Activated CD4-positive, alpha-beta T cell treated with anti-CD3 and anti-CD28 coated beads, Interleukin-10, Interleukin-2, amounts not matched to agents 100 ng/mL and 50 ng/mL, durations not matched to agents 16 hours and 8 hours (primary cell): ENCODE results near the gene ANKRD24.
"Not testable (repeated sequence)": the region's sequence is repeated elsewhere in the genome, so short reads cannot be mapped to it uniquely, and the experiment has no call there.

Source experiments
- DNase-seq: peaks from one replicate; pipeline ENCODE4 v3.0.0-alpha.2; 2020

Gene ANKRD24

DNA sequence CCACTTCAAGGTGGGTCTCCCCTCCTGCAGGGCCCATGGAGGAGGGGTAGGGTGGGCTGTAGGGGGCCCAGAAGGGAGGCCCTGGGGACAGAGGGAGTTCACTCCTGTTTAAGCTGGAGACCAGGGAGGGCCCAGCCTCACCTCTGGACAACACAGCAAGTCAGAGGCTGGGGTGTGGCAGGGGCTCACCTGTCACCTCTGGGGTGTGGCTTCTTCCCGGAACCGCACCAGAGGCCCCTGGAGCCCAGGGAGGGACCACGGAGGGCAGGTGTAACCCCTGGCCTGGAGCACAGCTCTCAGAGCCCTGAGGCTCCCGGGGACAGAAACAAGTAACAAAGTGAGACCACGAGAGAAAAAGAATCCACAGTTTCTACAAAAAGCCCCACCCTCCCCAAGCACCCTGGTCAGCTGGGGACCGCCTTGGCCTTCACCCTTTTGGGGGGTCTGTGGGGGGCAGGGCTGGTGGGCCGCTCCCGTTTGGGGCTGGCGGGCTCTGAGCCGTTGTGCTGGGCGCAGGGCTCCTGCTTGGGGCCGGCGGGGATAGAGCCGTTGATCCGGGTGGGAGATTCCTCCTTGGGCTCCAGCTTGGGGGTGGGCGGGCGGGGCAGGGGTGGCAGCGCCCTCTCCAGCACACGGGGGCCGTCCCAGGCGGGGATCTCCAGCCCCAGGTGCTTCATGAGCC lies 8.1 kb upstream of the ANKRD24 start:
- no peak for DNase-seq

DNA sequence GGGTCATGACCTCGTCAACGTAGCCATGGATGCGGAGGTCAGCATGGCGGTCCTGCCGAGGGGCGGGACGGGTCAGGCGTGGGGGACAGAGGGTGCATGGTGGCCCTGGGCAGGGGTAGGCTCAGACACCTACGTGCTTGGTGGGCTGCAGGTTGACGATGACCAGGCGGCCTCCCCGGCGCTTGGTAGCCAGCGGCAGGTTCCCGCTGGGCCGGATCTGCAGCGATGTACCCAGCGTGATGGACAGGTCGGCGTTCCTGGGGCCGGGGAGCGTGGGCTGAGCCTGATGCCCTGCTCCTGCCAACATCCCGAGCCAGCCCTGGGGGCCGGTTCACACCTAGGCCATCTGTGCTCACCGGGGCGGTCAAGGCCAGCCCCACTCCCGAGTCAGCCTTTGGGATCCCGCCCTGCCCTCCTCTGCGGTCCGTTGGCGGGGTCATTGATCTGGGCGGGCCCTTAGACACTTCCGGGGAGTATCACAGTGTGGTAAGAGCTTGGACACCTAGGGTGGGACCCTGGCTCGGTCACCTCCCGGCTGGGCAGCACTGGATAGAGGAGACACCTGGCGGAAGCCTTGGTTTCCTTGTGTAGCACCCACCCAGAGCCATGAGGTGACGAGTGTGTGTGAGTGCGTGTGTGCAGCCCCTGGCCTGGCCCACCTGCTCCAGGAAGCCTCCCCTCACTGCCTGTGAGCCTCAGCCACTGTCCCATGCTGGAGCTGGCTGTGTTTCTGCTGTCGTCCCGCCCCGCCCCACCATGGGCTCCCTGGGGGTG lies 7.4 kb upstream of the ANKRD24 start:
- DNase-seq, result no peak

DNA sequence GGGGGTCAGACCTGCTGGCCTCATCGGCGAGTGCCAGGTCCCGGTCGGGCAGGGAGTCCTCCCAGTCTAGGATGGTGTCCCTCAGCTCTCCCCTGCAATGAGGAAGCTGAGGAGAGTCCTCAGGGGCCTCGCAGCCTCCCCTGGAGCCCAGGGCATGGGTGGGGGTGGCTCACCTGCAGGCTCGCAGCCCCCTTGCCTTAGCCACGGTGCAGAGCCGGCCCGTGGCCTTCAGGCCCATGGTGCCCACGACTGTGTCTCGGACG lies 6.9 kb upstream of the ANKRD24 start:
- no peak for DNase-seq

DNA sequence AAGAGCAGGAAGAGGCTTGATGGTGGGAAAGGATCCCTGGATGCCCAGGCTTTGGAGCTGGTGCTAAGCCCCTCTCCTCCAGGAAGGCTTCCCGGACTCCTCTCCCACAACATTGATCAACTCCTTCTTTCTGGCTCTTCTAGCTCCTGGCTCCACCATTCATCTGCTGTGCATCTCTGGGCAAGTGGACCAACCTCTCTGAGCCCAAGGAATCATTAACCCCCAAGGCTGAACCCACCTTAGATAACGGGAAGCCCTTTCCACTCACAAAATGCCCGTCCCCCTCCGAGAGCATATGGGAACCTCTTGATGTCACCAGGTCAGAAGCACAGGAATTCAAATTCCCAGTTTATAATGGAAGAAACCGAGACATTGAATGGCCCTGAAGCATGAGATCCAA lies 5.3 kb upstream of the ANKRD24 start:
- no peak for DNase-seq

DNA sequence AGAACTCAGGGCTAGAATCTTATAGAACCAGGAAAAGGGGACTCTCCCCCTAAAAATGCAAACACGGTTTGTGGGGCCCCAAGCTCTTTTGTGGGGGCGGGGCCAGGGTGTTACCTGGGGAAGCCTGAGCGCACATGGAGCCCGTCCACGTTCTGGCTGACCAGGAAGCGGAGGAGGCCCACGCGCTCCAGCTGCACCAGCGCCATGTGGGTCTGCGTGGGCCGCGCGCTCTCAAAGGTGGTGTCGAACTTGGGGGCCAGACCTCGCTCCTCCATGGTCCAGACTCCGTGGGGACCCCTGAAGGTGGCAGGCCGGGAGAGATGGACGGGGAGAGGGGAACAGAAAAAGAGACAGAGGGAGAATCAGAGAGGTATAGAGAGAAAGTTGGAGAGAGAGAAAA lies 3.5 kb upstream of the ANKRD24 start:
- DNase-seq, result no peak

DNA sequence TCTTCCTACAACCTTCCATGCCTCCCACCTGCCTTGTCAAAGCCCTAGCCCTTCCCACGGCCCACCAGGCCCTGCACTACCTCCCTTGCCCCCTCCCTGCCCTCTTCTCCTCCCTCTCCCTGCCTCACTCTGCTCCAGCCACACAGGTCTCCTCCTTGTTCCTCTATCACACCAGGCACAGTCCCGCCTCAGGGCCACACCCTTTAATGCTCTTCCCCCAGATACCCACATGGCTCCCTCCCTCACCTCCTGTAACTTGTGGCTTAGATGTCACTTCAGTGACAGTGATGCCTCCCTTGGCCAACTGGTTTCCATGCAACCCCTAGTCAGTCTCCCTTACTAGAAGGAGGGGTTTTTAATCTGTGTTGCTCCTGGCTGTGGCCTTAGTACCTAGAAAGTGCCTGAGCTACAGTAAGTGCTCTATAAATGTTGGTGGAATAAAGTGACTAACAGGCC lies 1.4 kb upstream of the ANKRD24 start:
- DNase-seq, result no peak

DNA sequence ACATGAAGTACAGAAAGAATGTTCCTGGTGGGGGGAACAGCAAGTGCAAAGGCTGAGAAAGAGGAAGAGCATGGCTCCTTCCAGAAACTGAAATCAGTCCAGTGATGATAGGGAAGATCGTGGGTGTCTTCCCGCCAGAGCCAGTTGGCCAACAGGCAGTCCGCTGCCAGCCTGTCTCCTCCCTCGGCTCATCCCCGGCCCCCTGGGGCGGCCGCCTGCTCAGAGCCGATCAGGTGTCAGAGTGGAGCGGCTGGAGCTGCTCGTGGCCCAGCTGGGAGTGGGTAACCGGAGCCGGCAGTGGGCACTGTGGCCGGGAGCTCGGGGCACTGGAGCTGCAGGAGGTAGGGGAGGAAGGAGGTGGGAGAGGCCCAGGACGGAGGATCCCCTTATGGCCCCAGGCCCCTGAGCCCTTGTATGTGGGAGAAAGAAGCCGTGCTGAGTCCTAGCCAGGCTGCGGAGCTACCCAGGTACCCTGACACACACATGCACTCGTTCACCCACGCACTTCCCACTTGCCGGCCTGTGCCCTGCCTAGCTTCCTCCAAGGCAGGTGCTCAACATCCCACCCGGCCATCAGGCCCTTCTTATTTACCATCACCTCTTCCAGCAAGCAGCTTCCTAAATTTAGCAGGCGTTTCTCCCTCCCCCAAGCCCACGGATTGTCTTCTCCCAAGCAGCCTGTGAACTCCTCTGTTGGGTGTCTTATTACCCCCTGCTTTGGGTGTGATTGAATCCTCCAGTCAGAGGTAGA lies 1.7 kb downstream of the ANKRD24 start:
- DNase-seq, result no peak

DNA sequence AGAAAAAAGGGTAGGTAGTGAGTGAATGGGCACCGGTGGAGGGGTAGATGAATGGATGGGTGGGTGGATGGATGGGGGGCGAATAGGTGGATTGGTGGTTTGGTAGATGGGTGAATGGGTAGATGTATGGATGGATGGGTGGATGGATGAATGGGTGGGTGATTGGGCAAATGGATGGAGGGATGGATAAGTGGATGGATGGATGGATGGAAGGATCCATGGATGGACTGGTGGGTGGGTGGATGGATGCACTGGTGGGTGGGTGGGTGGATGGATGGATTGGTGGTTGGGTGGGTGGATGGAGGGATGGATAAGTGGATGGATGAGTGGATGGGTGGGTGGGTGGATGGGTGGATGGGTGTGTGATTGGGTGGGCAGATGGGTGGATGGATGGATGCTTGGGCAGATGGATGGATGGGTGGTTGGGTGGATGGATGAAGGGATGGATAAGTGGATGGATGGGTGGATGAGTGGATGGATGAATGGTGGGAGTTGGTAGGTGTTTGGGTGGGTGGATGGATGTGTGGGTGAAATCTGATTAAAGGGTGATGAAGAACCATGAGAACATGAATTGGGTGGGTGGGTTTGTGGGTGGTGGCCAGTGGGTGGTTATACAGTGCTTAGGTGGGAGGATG lies 2.3 kb downstream of the ANKRD24 start:
- DNase-seq, result no peak

DNA sequence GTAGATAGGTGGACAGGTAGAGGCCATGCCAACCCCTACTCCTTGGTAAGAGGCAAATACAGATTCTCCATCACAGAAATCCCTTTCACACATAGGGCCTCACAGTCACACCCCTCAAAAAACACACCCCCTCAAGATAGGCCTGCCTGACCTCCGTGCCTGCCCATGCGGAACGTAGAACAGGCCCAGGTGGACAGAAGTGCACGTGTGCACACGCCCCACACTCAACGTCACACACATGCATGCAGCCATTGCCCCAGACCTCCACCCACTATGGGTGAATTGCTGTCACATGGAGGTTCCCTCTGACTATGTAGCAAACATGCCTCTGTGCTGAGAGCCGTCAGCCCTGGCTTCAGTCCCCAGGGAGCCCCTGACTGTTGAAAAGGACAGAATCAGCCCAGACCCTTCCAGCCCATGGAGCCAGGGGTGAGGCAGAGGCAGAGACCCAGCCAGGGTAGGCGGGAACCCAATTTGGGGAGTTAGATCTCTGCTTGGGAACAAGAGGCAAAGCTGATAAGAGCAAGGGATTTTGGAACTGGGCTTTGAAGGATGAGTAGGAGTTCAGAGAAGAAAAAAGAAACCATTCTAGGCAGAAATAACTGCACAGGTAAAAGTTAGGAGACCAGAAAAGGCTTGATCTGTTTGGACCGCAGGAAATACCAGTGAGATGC lies 3.1 kb downstream of the ANKRD24 start:
- DNase-seq, result no peak

DNA sequence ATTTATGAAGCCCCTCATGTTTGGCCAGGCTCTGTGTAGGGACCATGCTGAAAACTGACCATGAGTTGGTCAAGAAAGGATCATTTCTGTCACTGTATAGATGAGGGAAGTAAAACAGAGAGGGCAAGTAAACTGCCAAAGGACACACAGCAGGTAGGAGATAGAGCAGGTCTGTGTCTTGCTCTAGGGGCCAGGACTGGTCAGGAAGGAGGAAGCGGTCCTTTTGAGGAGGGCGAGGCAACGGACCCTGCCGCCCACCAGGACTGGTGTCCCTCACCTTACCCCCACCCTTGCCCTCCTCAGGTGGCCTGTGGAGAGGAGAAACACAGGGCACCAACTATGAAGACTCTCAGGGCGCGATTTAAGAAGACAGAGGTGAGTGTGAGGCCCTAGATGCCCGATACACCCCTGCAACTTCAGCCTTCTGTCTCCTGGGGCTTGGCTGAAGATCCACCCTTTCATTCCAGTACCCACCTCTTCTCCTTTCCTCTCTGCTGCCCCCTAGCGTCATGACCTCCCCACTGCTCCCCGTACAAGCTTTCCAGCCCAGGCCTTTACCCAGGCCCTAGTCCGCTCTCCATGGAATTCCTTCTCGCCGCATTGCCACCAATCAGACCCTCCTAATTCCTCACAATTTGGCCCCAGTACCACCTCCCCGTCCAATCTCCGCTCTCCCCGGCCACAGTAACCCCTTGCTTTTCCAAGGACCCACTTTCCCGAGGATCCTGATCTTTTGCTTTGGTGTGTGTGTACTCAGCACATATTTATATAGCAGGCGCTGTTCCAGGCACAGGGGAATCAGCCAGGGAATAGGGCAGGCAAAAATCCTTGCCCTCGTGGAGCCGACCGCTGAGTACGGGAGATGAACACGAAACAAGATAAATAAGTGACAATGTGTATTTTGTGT lies 3.9 kb downstream of the ANKRD24 start:
- peak; percentile 82 for DNase-seq

DNA sequence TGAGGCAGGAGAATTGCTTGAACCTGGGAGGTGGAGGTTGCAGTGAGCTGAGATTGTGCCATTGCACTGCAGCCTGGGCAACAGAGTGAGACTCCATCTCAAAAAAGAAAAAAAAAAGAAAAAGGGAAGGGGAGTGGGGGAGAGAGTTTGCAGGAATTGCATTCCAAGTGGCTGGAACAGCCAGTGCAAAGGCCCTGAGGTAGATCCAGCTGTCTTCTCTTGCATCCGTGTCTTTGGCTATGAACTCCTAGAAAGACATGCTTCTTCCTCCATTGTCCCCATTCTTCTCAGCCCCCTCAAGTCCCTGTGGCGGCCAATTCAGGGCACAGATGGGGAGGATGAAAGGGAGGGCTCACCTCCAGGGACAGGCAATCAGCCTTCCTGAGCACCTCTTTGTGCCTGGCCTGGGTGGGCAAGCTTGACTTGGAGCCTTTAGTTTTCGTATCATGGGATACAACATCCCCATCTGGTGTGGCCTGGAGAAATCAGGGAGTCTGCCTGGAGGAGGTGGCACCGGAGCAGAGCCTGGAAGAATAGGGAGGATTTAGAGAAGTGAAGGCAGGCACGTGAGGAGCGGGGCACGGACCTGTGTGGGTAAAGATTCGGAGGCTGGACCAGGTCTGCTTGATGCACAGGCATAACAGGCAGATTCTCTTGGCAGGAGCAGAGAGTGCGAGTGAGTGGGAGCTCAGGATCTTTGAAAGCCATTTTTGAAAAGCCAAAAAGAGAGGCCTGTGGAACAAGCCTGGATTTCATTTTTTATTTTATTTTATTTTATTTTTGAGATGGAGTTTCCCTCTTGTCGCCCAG lies 5.0 kb downstream of the ANKRD24 start:
- no peak for DNase-seq

DNA sequence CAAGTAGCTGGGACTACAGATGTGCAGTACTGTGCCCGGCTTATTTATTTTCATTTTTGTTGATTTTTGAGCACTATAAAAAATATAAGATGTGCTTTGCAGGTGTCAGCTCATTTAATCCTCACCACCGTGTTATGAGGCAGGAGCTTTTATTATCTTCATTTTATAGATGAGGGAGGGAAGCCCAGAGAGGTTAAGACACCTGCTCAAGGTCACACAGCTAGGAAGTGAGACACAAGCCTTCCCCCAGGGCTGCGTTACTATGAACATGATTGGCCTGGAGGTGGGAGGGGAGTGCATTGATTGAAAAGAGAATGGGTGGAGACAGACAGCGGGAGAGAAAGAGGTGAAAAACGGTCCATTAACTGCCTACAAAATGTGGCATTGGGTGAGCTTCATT lies 7.2 kb downstream of the ANKRD24 start:
- no peak for DNase-seq

DNA sequence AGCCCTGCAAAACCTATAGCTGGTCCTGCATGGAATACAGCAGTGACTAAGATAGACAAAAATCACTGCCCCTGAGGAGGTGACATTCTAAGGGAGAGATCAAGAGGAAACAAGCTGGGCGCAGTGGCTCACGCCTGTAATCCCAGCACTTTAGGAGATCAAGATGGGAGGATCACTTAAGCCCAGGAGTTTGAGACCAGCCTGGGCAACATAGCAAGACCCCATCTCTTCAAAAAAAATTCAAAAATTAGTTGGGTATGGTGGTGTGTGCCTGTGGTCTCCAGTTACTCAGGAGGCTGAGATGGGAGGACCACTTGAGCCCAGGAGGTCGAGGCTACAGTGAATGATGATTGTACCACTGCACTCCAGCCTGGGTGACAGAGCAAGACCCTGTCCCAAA lies 10.0 kb downstream of the ANKRD24 start:
- not testable (repeated sequence) for DNase-seq

DNA sequence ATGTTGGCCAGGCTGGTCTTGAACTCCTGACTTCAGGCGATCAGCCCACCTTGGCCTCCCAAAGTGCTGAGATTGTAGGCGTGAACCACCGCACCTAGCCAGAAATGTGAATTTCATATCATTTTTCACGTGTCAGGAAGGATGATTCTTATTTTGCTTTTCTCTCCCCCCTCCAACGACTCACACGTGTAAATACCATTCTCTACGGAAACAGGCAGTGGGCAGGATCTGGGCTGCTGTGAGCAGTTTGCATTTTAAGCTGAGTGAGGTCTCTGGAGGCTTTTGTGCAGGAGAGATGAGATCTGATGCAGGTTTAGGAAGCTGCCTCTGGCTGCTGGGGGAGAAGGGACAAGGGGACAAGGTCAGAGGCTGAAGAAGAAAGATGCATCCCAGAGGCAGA lies 11.9 kb downstream of the ANKRD24 start:
- DNase-seq, result no peak

DNA sequence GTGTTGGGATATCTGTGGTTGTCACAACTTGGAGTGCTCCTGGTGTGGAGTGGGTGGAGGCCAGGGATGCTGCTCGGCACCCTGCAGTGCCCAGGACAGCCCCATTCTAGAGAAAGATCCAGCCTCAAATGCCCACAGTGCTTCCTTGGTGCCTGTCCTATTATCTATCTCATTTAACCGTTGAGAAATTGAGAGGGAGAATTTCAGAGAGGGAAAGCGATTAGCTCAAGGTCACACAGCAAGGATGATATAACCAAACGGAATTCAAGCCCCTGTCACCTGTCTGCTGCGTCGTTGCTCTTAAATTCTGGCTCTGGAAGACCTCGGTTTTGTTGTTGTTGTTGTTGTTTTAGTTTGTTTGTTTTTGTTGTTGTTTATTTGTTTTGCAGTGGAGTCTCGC lies 13.5 kb downstream of the ANKRD24 start:
- DNase-seq, result no peak

DNA sequence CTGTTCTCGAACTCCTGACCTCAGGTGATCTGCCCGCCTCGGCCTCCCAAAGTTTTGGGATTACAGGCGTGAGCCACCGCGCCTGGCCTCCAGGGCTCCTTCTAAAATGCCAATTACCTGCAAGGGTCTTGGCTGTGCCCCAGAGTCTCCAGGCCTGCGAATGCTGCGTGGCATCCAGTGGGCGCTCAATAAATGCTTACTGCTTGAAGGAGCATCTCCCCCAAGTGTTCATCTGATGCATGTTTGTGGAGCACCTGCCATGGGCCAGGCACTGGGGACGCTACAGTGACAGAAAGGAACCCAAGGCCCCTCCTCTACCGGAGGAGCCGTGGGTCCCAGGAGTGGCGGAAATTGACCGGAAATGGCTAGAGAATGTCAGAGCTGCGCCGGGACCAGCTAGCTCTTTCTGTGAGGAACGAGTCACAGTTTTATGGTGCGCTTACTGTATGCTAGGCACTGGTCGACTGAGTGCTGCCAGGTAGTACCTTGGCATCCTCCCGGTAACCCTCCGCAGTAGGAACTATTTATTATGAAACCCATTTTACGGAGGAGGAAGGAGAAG lies 14.2 kb downstream of the ANKRD24 start:
- DNase-seq, result no peak

DNA sequence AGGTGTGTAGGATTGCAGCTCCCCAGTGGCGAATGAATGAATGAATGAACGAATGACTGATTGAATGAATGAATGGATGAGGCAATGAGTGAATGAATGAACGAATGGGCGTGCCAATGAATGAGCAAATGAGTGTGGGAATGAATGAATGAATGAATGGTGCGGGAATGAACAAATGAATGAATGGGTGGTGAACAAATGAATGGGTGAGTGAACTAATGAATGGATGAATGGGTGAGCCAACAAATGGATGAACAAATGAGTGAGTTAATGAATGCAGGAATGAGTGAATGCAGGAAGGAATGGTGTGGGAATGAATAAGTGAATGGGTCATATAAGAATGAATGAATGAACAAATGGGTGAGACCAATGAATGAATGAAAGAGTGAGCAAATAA lies 14.7 kb downstream of the ANKRD24 start:
- no peak for DNase-seq

DNA sequence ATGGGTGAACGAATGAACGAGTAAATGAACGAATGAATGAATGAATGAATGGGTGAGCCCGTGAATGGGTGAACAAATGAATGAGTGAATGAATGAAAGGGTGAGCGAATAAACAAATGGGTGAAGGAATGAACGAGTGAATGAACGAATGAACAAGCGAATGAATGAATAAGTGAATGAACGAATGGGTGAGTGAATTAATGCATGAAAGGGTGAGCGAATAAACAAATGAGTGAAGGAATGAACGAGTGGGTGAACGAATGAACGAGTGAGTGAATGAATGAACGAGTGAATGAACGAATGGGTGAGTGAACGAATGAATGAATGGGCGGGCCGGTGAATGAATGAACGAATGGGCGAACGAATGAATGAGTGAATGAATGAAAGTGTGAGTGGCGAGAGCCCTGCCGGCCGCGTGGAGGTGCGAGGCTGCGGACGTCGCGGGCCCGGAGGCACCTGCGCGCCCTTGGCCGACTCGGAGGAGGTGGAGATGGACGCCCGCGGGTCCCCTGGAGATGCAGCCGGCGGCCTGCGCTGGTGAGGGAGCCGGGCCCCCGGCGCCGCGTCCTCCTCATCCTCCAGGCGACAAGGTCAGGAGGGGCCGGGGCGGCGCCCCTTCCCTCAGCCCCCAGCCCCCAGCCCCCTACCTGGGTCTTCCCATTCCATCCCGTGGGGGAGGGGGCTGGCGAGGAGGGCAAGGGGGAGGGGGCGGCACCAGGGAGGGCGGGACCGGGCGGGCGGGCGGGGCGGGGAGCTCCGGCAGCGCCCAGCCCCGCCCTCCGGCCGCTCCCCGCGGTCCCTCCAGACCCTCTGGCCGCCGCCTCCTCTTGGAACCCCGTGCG lies 15.4 kb downstream of the ANKRD24 start:
- no peak for DNase-seq

DNA sequence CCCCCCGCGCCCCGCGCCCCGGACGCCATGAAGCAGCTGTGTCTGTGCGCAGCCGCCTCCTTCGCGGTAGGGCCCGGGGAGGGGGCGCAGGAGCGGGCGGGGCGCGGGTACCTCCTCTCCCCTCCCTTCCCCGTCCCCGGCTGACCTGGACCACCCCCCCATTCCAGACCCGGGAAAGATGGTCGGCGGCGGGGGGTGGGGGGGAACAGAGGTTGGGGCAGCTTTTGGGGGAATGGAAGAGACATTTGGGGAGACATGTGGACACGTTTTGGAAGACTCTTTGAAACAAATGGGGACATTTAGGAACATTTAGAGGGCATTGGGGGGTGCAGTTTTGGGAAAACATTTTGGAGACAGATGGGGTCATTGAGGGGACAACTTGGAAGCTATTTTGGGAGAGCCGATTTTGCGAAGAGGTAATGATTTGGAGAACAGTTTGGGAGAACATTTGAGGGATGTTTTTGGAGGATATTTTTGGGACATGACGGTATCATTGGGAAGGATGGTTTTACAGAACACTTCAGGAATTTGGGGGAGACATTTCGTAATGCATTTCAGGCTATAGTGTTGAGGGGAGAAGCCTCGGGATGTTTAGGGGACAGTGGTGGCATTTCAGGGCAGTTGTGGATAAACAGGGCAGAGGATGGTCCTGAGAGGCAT lies 16.1 kb downstream of the ANKRD24 start:
- DNase-seq, result no peak
